Activated T-cell treated with anti-CD3 and anti-CD28 coated beads, Interleukin-2, amount 50 U/mL, for 1 hour (primary cell): Measurements from ENCODE around the gene PRPF19.

Source experiments
- DNase-seq: peaks from one replicate; pipeline ENCODE4 v3.0.0-alpha.2; 2020

Gene PRPF19

DNA sequence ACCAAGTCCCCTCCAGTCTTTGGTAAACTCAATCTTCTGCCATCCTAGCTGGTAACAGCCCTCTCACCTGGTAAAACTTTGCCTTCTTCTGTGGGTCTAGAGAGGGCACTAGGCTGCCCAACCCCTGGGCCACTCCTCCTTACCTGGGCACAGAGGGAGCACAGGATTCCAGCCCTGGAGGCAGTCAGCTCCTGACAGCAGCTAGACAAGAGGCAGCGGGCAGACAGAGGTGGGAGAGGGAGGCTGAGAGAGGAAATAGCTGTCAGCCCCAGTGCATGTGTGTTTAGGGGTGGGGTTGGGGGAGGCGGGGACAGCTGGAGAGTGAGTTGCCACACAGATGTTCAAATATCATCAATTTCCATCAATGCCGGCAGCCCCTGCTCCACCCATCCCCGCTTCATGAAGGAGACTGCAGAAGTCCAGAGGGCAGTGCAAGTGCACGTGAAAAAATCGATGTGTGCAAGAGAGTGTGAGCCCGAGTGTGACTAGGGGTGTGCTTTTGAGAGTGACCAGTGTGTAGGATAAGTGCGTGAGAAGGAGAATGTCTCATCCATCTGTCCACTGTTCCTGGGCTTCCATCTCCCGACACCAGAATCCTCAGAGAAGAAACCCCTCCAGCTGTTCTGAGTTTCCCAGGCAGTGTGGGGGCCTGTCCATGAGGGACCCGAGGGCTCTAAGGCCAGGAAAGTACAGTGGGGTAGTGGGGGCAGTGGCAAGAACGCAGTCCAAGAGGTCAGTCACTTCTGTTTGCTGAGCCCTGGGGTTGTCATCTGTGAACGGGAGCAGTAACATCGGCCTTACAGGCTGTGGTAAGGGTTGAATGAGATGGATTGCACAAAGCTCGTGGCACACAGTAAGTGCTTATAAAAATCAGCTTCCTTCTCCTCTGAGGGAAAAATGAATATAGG lies 50.4 kb downstream of the PRPF19 start, which contains the start of gene PTGDR2:
Gene PTGDR2 (minus strand): TSS at position 225 of the 908 bp plus-strand sequence. CDS start 2,228 bp downstream, outside the sequence.
- DNase-seq = no peak

DNA sequence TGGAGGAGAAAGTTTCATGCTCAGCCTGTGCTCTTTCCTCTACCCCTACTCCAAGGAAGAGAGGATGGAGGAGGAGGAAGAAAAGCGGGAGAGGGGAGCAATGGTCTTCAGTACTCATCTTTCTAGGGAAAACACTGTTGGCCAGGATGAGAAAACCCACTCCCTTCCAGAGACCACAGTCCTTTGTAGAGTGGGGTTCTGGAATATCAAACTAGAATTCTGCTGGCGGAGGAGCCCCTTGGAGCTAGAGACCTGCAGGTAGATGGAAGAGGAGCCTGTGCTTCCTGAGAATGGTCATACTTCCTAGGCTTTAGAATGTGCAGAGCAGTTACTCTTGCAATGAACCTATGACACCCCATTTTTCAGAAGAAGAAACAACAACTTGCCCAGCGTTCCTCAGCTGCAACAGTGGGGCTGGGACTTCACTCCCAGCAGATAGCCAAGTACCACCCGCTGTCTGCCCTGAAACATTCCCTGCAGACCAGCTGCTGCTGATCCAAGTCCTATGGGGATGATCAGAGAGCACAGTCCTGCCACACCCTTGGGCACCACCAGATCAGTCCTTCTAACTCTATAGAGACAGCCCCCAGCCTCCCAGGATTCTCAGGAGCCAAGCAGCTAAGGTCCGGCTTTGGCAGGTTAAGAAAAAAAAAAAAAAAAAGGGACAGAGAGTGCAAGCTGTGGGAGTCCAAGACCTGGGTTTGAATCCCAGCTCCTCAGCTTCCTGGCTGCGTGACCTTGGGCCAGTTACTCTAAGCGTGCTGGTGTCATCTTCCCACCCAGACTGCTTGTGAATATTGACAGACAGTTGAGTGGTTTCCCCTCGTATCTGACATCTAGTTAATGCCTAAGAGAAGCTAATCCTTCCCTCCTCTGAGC lies 51.3 kb downstream of the PRPF19 start:
- DNase-seq = no peak

DNA sequence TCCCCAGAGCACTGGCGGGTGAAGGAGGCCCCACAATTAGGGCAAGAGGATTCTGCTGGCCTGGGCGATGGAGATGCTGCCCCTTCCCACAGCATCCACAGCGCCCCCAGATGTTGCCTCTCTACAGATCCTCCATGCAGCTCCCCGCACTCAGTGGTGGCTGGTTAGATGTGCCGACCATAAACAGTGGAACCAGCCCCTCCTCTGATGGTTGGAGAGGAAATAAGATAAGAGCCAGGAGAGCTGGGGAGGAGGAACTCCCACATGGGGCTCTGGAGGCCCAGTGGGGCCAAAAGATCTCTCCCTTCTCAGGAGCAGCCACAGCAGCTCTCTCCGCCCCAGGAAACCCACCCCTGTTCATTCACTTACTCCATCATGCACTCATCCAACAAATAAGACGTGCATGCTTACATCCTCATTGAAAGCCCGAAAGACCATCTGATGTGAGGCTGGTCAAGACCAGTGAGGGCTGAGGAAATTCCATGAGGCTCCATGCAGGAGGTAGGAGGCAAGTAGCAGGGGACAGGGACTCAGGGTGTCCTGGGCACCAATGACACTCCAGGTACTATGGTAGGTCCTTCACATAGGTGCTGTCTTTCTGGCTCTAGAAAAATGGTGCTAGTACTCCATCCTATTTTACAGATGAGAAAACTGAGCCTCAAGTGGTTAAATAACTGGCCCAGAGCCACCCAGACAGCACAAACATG lies 52.1 kb downstream of the PRPF19 start:
- DNase-seq = no peak

DNA sequence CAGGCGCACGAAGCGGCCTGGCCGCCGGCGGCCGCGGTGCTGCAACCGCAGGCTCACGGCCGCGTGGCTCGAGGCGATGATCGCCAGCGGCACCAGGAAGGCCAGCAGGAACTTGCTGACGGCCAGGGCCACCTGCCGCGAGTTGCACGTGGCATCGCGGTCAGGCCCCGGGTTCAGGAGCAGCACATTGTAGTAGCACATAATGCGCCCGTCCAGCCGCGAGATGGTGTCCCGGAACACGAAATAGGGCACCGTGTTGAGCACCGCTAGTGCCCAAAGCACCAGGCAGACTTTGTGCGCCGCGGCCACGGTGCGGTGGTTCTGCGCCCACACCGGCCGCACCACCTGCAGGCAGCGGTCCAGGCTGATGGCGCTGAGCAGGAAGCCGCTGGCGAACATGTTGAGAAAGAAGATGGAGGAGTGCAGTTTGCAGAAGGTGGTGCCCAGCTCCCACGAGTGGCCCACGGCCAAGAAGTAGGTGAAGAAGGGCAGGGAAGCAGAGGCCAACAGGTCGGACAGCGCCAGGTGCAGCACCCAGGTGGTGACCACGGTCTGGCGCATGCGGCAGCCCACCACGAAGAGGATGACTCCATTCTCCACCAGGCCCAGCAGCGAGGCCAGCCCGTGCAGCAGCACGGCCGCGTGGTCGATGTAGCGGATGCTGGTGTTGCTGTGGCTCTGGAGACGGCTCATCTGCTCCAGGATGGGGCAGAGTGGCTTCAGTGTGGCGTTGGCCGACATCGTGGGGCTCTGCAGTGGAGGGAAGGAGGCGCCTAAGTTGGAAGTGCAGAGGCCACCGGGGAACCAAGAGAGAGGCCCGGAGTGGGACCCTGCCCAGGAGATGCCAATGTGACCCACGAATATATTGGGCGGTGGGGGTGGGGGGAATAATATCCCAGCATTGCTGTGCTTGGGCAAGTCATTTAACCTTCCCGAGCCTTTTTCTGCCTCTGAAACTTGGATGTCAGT lies 53.1 kb downstream of the PRPF19 start:
- DNase-seq = no peak

DNA sequence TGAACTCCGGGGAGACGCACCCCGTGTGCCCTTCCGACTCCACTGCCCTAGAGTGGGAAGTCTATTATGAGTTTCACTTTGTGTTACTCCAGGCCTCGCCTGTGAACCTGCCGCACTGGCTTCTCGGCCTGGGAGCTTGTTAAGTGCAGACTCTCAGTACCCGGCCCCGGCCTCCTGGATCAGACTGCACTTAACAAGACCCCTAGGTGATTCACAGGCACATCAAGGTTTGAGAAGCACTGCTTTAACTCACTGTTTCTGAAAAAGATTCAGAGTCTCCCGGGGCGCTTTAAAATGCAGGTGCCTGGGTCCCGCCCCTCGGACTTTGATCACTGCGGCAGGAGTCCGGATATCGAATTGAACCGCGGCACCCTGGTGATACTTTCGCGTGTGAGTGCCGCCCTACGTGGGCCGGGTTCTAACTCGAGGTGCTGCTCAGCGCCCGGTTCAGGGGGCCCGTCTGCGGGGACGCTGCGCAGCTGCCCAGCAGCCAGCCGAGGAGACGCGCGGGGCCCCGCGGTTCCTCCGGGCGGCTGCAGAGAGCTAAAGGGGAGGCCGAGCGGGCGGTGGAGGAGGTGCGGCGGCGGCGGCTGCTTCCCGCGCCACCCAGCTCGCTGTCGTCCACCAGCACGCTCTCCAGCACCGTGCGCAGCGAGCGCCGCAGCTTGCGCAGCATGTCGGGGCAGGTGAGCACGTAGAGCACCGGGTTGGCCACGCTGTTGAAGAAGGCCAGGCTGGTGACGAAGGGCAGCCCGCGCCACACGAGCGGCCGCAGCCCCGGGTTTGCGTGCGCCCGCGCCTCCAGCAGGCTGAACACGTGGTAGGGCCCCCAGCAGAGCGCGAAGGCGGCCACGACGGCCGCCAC lies 54.0 kb downstream of the PRPF19 start:
- DNase-seq = no peak

DNA sequence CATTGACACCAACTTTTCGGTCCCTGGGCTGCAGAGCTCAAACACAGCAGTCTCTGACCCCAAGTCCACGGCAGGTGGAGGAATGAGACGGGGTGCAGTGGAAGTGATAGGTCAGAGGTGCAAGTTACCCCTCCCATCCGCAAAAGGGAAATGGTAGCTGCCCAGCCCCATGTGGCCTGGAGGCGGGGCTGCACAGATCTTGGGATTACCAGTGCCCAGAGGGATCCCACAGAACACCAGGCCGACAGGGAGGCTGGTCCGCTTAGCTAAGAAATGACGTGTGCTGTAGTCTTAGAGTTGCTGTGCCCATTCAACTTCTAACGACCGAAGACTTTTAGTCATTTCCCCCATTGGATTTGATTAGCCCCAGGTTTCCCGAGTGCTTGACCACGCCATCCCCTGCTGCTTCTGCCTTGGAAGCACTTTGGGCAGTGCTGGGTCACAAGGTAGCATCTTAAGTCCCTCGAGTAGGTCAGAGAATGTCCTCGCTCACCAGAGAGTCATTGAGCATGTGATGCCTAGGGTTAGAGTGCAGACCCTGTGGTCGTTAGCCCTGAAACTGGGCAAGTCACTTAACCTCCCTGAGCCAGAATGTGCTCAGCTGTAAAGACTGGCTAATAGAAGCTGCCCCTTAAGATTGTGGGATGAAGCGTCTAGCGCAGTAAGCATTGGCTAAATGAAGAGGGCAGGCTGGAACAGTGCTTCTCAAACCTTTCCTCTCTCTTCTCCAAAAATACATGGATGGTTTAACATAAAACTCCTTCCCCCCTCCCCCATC lies 54.9 kb downstream of the PRPF19 start:
- no peak for DNase-seq

DNA sequence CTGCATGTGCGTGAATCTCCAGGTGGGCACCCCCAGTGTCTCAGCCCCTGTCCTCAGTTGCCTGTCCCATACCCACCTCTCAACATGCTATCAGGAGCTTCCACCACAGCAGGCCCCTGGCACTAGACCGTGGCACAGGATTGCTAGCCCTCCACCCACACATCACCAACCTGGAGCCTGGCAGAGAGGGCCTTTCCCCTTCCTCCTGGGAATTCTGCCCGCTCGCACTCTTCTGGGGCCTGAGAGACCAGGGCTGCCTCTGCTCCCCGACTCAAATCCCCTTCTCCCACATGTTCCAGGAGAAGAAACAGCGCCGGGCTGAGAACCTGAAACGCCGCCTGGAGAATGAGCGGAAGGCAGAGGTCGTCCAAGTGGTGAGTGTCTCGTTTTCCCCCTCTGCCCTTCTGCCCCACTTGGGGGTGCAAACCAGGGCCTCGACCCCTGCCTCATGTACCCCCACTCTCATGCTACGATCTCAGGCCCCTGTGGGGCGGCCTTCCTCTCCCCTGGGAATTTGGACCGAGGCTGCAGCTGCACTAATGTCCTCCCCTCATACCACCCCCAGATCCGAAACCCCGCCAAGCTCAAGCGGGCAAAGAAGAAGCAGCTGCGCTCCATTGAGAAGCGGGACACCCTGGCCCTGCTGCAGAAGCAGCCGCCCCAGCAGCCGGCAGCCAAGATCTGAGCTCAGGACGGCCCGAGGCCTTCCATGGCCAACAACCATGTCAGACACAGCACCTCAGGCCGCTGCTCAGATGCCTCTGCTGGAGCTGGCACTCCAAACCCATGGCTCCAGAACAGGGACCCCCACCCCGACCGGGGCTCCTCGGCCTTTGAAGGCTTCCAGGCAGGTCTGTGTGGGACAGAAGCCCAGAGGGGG lies 56.5 kb downstream of the PRPF19 start:
- no peak for DNase-seq

DNA sequence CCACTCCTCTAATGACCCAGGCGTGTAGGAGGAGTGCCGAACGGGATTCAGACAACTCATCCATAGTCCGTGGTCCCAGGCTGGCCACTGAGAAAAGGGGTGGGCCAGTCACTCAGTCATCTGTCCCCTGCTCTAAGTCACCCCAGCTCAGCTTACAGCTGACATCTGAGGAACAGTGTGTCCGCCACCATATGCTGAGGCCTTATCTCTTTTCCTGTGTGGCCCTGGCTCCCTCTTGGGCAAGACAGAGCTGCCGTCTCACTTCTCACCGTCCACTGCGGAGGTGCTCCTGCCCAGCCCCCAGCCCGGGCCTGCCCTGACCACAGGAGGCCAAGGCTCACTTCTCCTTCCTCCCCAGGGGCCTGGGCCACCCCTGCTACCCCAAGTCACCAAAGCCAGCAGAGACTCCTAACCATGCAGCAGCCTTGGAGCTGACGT lies 57.7 kb downstream of the PRPF19 start:
- no peak for DNase-seq

DNA sequence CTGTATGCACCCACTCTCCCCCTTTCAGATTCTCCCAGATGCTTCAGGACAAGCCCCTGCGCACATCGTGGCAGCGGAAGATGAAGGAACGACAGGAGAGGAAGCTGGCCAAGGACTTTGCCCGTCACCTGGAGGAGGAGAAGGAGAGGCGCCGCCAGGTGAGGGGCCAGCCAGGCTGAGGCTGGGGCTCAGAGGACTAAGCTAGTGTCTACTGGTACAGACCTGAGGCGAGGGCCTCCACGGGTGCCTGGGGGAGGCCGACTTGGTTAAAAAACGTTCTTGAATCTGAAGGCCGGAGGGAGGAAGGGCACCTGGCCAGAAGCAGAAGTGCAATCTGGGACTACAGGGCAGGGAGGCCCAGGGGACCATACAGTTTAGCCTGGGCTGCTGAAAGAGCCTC lies 58.5 kb downstream of the PRPF19 start:
- DNase-seq = no peak

DNA sequence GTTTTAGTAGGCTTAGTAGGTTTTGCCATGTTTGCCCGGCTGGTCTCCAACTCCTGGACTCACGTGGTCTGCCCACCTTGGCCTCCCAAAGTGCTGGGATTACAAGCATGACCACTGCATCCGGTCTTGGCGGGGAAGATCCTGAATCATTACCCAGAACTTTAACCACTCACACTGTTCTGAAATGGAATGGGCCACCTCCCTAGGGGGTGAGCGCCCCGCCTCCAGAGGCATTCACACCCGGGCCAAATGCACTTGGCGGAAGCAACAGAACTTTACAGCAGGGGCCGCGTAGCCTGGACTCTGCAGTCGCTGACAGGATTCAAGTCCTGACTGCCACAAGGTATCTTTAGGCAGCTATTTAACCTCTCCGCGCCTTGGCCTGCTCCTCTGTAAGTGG lies 59.1 kb downstream of the PRPF19 start:
- no peak for DNase-seq

DNA sequence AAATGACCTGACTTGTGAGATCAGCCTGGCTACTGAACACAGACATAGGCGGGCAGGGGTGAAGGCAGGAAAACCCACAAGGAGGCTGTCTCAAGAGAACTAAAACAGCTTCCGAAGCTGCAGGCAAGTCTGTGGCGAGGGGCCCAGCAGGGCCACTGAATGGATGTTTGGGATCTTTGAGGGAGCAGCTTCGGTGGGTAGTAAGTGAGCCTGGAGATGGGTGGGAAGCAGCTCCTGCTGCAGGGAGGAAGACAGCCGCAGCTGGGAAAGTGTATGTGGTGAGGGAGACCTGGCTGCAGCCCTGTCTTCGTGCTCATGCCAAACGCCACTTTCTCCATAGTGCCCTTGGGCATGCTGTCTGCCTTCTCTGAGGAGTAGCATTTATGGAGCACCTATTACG lies 61.0 kb downstream of the PRPF19 start:
- no peak for DNase-seq

DNA sequence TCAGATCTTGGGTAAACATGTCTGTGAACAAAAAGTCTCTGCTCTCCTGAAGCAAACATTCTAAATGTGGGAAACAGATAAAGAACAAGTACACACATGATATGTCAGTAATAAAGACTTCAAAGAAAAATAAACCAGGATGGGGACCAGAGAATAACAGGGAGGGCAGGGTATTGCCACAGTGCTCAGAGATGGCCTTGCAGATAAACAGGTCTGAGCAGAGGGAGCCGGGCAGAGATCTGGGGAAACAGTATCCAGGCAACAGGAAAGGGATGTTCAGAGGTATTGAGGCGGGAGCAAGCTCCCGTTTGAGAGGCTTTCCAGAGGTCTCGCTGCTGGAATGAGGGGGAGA lies 61.5 kb downstream of the PRPF19 start:
- no peak for DNase-seq

DNA sequence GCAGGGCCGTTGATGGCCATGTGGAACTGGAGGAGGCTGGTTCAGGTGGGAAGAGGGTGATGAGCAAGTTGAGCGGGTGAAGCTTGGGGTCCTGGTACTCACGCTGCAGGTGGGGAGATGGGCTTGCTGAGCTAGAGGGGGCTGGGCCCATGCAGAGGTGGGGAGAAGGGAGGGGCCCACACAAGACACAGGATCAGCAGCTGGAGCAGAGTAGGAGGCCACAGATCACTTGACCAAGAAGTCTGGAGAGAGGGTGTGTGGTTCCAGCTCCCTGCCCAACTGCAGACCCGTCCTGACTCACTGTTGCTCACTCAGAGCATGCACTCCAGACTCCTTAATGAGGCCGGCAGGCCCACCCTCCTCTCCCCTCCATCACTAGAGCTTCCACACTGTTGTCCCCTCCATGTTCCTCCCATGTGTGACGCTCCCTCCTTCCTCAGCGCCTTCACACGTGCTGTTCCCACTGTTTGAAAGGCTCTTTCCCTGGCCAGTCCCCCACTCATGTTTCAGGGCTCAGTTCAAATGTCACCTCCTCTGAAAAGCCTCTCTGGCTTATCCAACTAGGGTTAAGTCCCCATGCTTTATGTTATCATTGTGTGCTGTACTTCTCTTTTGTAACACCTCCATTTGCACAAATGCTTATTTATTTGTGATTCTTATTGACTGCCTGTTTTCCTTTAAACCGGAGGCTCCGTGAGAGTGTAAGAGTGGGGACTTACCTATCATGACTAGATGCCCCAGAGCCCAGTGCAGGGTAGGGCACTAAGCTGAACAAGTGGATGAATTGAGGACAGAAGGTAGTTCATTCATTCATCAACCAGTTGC lies 62.1 kb downstream of the PRPF19 start:
- DNase-seq = no peak

DNA sequence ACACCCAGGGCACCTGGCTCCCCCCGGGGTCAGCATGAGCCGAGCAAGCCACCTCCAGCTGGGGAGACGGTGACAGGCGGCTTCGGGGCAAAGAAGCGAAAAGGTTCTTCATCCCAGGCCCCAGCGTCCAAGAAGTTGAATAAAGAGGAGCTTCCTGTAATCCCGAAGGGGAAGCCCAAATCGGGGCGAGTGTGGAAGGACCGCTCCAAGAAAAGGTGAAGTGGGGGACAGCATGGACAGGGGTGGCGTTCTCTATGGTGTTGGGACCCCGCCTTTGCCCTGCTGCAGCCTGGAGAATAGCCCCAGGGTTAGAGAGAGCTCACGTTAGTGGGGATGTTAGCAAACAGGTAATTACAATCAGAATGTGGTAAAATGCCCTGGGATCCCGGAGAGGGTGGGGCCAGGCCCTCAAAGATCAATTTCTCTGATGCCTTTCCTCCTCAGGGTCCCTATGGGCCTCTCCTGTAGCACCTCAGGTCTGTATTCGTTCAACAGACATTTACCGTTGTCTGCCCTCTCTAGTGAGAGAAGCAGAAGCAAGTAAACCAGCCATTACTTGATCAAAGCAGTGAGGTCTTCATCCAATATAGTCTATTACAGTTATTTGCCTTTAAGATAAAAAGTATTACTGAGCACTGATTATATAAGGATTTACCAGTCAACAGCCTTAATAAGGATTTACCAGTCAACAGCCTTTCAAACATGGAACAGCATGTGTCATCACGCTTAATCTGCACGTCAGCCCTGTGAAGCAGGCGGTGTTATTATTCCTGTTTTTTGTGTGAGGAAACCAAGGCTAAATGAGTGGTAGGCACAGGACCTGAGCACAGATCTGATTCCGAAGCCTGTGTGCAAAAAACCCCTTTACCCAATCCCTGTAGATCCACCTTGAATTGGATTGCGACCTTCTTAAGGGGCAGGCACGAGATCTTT lies 63.5 kb downstream of the PRPF19 start:
- no peak for DNase-seq

DNA sequence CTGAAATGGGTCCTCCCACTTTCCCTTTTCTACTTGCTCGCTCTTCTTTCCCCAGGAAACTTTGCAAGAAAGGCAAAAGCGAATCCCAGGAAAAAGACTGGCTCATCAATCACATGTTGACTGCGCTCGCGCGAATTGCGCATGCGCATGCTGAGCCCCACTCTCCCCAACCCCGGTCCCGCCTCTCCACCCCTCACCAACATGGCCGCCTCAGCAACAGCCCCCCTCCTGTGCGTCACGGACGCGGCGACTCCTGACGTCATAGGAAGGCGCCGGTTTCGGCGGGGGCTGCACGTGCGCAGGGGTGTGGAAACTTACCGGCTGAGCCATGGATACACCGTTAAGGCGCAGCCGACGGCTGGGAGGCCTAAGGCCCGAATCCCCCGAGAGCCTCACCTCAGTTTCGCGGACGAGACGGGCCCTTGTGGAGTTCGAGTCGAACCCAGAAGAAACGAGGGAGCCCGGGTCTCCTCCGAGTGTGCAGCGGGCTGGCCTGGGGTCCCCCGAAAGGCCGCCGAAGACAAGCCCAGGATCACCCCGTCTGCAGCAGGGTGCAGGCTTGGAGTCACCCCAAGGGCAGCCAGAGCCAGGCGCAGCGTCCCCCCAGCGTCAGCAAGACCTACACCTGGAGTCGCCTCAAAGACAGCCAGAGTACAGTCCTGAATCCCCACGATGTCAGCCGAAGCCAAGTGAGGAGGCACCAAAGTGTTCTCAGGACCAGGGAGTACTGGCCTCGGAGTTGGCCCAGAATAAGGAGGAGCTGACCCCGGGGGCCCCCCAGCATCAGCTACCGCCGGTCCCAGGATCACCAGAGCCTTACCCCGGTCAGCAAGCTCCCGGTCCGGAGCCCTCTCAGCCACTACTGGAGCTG lies 64.4 kb downstream of the PRPF19 start, which contains the start of gene CCDC86:
Gene CCDC86 (plus strand): TSS at position 317 of the 871 bp plus-strand sequence. CDS start 12 bp downstream, at position 329.
- peak; percentile 100 for DNase-seq
